GM12865 (cell line): Measurements from ENCODE around the gene GPANK1.

Experiments used
- DNase-seq: peaks from one replicate; pipeline ENCODE4 v3.0.0; 2010; ENCODE audit warnings: low read depth
- H3K4me3 ChIP-seq: 2 replicates; pipeline ENCODE4 v1.5.1; 2011; ENCODE audit warnings: mild to moderate bottlenecking, low read depth, low read length, control low read depth
- TF ChIP-seq, protein P1 (sequence below): IDR thresholded peaks from 2 replicates; pipeline ENCODE4 v1.5.1; 2011; ENCODE audit warnings: low read length, control low read depth, low read depth, inconsistent platforms; ENCODE audit not compliant: insufficient read depth; ENCODE audit errors: missing control alignments

Gene GPANK1

DNA sequence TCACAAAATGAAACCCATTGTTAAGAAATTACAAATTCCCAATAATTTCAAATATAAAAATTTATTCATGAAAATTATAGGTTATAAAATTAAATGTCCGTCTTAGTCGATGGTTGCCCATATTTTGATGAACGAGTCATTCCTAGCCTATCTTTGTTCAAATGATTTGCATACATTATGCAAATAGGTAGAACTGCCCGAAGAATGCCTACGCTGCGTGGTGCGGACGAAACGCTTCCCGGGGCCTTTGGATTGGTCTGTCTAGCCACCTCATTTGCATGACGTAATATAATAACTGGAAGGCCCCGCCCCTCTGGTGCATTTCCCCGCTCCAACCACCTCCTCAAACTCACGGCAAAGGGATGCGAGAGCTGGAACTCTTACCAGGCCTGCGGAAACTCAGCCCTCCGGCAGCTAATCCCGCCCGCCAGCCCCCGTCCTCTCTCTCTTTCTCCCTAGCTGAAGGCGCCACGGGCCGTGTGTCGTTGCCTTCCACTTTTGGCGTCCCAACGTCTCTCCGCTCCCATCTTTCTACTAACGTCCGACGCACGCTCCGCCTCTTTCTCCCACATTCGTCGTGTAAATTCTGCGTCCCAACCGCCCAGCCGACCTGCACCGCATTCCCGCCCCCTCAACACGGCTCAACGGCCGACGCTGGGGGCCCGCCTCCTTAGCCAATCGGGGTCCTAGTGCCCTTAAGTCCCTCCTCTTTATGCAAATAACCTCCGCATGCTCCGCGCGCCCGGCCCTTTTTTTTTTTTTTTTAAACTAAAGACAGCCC is 44.8 kb downstream of the GPANK1 start:
- peak; percentile 100 for DNase-seq
- peak overlapping the region; percentile 68 for H3K4me3 ChIP-seq
- TF ChIP-seq, protein P1, sequence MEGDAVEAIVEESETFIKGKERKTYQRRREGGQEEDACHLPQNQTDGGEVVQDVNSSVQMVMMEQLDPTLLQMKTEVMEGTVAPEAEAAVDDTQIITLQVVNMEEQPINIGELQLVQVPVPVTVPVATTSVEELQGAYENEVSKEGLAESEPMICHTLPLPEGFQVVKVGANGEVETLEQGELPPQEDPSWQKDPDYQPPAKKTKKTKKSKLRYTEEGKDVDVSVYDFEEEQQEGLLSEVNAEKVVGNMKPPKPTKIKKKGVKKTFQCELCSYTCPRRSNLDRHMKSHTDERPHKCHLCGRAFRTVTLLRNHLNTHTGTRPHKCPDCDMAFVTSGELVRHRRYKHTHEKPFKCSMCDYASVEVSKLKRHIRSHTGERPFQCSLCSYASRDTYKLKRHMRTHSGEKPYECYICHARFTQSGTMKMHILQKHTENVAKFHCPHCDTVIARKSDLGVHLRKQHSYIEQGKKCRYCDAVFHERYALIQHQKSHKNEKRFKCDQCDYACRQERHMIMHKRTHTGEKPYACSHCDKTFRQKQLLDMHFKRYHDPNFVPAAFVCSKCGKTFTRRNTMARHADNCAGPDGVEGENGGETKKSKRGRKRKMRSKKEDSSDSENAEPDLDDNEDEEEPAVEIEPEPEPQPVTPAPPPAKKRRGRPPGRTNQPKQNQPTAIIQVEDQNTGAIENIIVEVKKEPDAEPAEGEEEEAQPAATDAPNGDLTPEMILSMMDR, result no peak

DNA sequence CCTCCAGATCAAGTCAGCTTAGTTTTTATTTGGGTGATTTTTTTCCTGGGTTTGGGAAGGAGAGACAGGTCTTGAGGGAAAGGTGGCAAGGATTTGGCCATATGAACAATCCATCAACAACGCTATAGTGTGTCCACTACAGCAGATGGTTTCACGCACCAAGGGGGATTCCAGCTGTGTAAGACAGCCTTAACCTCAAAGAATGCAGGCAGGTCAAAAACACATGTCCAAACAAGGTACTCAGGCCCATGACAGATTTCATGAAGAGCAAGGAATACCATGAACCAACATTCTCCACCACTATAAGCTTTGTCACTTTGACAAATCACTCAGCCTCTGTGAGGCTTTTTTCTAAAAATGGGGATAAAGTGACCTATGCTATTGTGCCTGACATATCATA is 47.8 kb downstream of the GPANK1 start:
- H3K4me3 ChIP-seq, result no peak overlapping the region
- DNase-seq, result peak; percentile 49
- TF ChIP-seq, protein P1, result no peak

DNA sequence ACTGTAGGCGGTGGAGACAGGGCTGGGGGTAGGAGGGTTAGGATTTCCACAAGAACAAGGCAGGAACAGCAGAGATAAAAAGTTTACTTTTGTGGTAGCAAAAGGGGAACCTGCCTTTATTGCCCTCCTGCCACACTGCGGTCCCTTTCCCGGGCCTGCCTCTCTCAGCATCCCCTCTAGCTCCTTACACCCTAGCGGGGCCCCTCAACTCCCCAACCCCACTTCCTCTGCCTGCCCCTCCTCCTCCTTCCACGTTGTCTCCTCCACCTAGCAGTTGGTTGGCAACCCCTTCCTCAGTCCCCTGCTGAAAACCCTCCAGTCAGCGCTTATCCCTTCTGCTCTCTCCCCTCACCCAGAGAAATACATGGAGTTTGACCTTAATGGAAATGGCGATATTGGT is 49.0 kb downstream of the GPANK1 start:
- no peak for DNase-seq
- no peak overlapping the region for H3K4me3 ChIP-seq
- TF ChIP-seq, protein P1, result no peak

DNA sequence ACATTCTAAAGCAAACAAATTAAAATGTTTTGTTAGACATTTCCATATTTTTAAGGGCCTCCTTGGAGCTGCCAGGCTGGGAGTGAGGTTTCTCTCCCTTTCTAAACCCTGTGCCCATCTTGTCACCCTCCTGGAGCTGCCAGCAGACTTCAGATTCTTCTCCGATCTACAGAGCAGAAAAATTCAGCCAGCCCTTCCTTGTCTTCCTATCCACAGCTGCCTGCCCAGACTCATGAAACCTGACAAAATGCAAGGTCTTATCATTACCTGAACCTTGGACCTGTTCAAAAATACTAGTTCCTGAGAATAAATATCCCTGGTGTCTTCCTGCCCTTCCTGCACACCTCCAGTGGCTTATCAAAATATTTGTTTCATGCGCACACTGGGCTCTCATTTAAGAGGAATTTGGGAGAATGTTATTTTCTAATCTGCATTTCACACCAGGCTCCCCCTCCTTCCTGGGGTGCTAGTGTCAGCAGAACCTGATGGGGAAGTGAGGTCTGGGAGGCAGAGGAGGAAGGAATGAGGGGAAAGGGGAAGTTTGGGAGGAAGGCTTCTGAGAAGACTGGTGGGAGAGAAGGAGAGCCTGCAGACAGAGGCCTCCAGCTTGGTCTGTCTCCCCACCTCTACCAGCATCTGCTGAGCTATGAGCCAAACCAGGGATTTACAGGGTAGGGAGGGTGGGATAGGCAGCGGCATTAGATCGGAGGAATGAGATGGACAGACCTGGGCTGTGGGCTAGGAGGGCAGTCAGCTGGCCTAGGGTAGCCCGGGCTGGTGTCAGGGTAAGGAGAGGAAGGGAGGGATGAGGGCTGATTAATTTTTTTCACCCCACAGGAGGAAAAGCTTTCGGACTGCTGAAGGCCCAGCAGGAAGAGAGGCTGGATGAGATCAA is 49.9 kb downstream of the GPANK1 start, which contains the start of gene AIF1:
Gene AIF1 (plus strand): TSS at position 551 of the 895 bp plus-strand sequence. CDS start 96 bp downstream, at position 647.
- TF ChIP-seq, protein P1, result no peak
- H3K4me3 ChIP-seq, result no peak within 1 kb of the TSS
- no peak for DNase-seq

DNA sequence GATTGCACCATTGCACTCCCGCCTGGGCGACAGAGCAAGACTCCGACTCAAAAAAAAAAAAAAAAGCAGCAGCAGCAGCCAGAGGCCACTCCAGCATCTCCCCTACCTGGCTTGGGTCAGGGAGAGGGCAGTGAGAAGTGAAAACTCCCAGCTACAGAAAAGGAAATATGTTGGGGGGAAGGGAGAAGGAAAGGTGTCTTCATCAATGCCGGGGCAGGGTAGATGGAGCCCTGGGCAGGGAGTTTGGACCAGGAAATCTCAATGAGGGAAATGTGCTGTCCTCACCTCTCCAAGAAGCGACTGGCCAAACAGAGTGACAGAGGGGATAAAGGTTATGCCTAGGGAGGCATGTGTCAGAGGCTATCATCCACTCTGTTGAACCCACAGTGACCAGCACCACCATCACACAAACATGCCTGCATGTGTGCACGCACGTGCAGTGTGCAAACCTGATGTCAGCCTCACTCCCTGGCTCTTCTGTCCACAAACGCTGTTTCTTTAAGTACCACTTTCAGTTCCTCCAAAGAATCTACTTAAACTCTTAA is 50.6 kb downstream of the GPANK1 start:
- no peak overlapping the region for H3K4me3 ChIP-seq
- TF ChIP-seq, protein P1, result no peak
- DNase-seq, result no peak
